K562 (cell line): Measurements from ENCODE around the gene PRDM2. TPM values are rescaled to one million over a fixed set of nuclear protein-coding genes. Genes with fewer than 3 reads are reported as not detected.

Experiments used
- ATAC-seq: fragments of 200-7000 bp; cut with Tn5 transposase; 3 replicates; pipeline ENCODE4 v1.9.1; 2020; ENCODE audit warnings: moderate library complexity
- BruUV-seq: library from RNA; stranded (reverse); fragments of 400-500 nt; replicated peaks from 2 replicates; lab custom pipeline; 2021; lab: Mats Ljungman, UMichigan
- CTCF ChIA-PET: fragments of 300-600 bp; formaldehyde crosslinking; extraction: SDS; loops from one replicate; lab custom pipeline; 2021; ENCODE audit warnings: low intra/inter-chr PET ratio; lab: Yijun Ruan, JAX
- POLR2A ChIA-PET: fragments of 300-600, 350-650 bp; sonication (Branson Sonifier 250); formaldehyde crosslinking; extraction: SDS; loops from one replicate; lab custom pipeline; 2021; ENCODE audit warnings: antibody characterized with exemption, inconsistent platforms; lab: Yijun Ruan, JAX
- DNase-seq, 4 experiments: peaks; one replicate each; pipeline versions ENCODE4 v3.0.0 to v3.0.0-alpha.2; 2011 to 2018; ENCODE audit warnings: low spot score in 3 of 4, mixed read lengths in 3 of 4; ENCODE audit errors: extremely low read depth in 1 of 4
- FAIRE-seq: peaks from 2 replicates; lab custom pipeline; 2011; peaks lifted over from hg19 to GRCh38; lab: Jason Lieb, UNC
- H2AFZ ChIP-seq: 2 replicates; pipeline ENCODE4 v1.6.0; 2011; ENCODE audit warnings: low read depth, low read length, control low read depth, inconsistent platforms
- H3K27ac ChIP-seq: fragments of 200-600 bp; 3 replicates; pipeline ENCODE4 v1.8.0; 2011; ENCODE audit warnings: low read depth, mild to moderate bottlenecking, control low read depth, inconsistent platforms, low read length, moderate library complexity, mixed read lengths; ENCODE audit errors: extremely low read depth
- H3K27me3 ChIP-seq, 2 experiments: fragments of 300-600 bp in 1 of 2; 2 replicates in 1 of 2; 3 replicates in 1 of 2; pipeline versions ENCODE4 v1.6.0 to v1.8.0; 2011; ENCODE audit warnings: inconsistent platforms in 2 of 2, low read length in 2 of 2, mild to moderate bottlenecking in 1 of 2, mixed read lengths in 1 of 2, moderate library complexity in 1 of 2; ENCODE audit not compliant: control insufficient read depth in 2 of 2, insufficient read depth in 2 of 2
- H3K36me3 ChIP-seq: fragments of 300-600 bp; 3 replicates; pipeline ENCODE4 v1.8.0; 2011; ENCODE audit warnings: mild to moderate bottlenecking, low read length, inconsistent platforms; ENCODE audit not compliant: control insufficient read depth, insufficient read depth
- H3K4me1 ChIP-seq, 2 experiments: fragments of 200-600 bp in 1 of 2; replicated peaks in 1 of 2; 2 replicates in 1 of 2; 3 replicates in 1 of 2; pipeline versions ENCODE4 v1.5.1 to v1.8.0; 2011; ENCODE audit warnings: inconsistent platforms in 2 of 2, low read length in 2 of 2, mild to moderate bottlenecking in 1 of 2, mixed read lengths in 1 of 2, moderate library complexity in 1 of 2; ENCODE audit not compliant: control insufficient read depth in 2 of 2, insufficient read depth in 2 of 2
- H3K4me2 ChIP-seq: 2 replicates; pipeline ENCODE4 v1.6.1; 2011; ENCODE audit warnings: low read length, control low read depth, inconsistent platforms, mixed read lengths; ENCODE audit not compliant: insufficient read depth
- H3K4me3 ChIP-seq: fragments of 200-600 bp; sonication (generic), shearing (Covaris generic); 2 replicates; pipeline ENCODE4 v1.5.1; 2016; ENCODE audit warnings: control low read depth, inconsistent platforms
- H3K79me2 ChIP-seq: fragments of 200-600 bp; 3 replicates; pipeline ENCODE4 v1.8.0; 2011; ENCODE audit warnings: low read length, inconsistent platforms; ENCODE audit not compliant: control insufficient read depth, insufficient read depth
- H3K9ac ChIP-seq, 2 experiments: 2 replicates each; pipeline versions ENCODE4 v1.6.0 to v1.6.1; 2011; ENCODE audit warnings: low read depth in 2 of 2, low read length in 2 of 2, control low read depth in 1 of 2, inconsistent platforms in 1 of 2, mild to moderate bottlenecking in 1 of 2, mixed read lengths in 1 of 2; ENCODE audit not compliant: insufficient read depth in 1 of 2
- H3K9me1 ChIP-seq: one replicate; pipeline ENCODE4 v1.6.0; 2011; ENCODE audit warnings: inconsistent platforms, mild to moderate bottlenecking, low read length, moderate library complexity; ENCODE audit not compliant: control insufficient read depth, insufficient read depth
- H3K9me3 ChIP-seq: replicated peaks from 2 replicates; pipeline ENCODE4 v1.5.1; 2011; ENCODE audit warnings: low read depth, low read length, inconsistent platforms; ENCODE audit not compliant: control insufficient read depth, insufficient read depth
- H4K20me1 ChIP-seq: replicated peaks from 2 replicates; pipeline ENCODE4 v1.6.1; 2011; ENCODE audit warnings: low read length, inconsistent platforms, mixed read lengths; ENCODE audit not compliant: control insufficient read depth, insufficient read depth
- BRD9 ChIP-seq: fragments of 450-650 bp; IDR thresholded peaks from 2 replicates; pipeline ENCODE4 v1.6.1; 2018; ENCODE audit warnings: low read depth; ENCODE audit not compliant: partially characterized antibody
- DNMT1 ChIP-seq: fragments of 450-650 bp; IDR thresholded peaks from 2 replicates; pipeline ENCODE4 v1.6.1; 2016; ENCODE audit warnings: antibody characterized with exemption, mild to moderate bottlenecking
- MIER1 ChIP-seq: fragments of 450-650 bp; IDR thresholded peaks from 2 replicates; pipeline ENCODE4 v1.6.1; 2016; ENCODE audit warnings: antibody characterized with exemption, mild to moderate bottlenecking, low read depth
- RB1 ChIP-seq: fragments of 450-650 bp; IDR thresholded peaks from 2 replicates; pipeline ENCODE4 v1.6.1; 2017; ENCODE audit warnings: low read depth, mild to moderate bottlenecking
- SMC3 ChIP-seq: conservative IDR thresholded peaks from 2 replicates; pipeline ENCODE4 v1.6.1; 2011; ENCODE audit warnings: low read depth, low read length, improper control_type of control experiment; ENCODE audit not compliant: insufficient read depth
- TAL1 ChIP-seq: fragments of 450-650 bp; IDR thresholded peaks from 2 replicates; pipeline ENCODE4 v1.6.1; 2016; ENCODE audit warnings: mild to moderate bottlenecking
- TRIM24 ChIP-seq, 2 experiments: fragments of 450-650 bp; IDR thresholded peaks; 2 replicates each; pipeline ENCODE4 v1.6.1; 2016
- ZNF445 ChIP-seq: fragments of 250-450 bp; sonication (Bioruptor Pico); IDR thresholded peaks from 2 replicates; pipeline ENCODE4 v1.4.0; 2020; ENCODE audit warnings: low read depth, mild to moderate bottlenecking, moderate library complexity
- WGBS: fragments of 100-300 bp; shearing (Covaris generic); methylation state at CpG from one replicate; pipeline ENCODE4 v1.1.6; 2016; ENCODE audit warnings: low coverage, mixed read lengths; ENCODE audit not compliant: insufficient coverage; ENCODE audit errors: missing lambda C conversion rate; 5-methylcytosine and 5-hydroxymethylcytosine counted together
- in situ Hi-C: fragments of 300-500 bp; cut with MboI; formaldehyde crosslinking; loops from 4 replicates; pipeline ENCODE4 v1.15.0; 2018; ENCODE audit warnings: inconsistent platforms, mixed read lengths
- intact Hi-C: fragments of 100-400 bp; cut with micrococcal nuclease; formaldehyde crosslinking; loops from 2 replicates; pipeline ENCODE4 v1.14.2; 2022
- polyA plus RNA-seq, 8 experiments: library from polyadenylated mRNA; depleted of rRNA in 4 of 8; stranded (reverse) in 5 of 8; unstranded in 3 of 8; fragments of >200 nt; fragmentation: Nextera tagmentation in 2 of 8; fragmentation: Illumina TruSeq in 1 of 8; extraction: Ambion mirVana in 2 of 8; extraction: Trizol in 1 of 8; gene quantifications; 2 replicates each; pipeline versions ENCODE4 v1.2.1 to v1.2.3, GENCODE V29; 2011 to 2014; ENCODE audit warnings: inconsistent platforms in 1 of 8, missing spikeins in 1 of 8
- total RNA-seq, 7 experiments: library from RNA; depleted of rRNA in 6 of 7; stranded (reverse); fragments of >200 nt in 6 of 7; fragmentation: Illumina TruSeq in 2 of 7; extraction: Trizol in 2 of 7; gene quantifications; 2 replicates each; pipeline versions ENCODE4 v1.2.1 to v1.2.3, GENCODE V29; 2011 to 2021; ENCODE audit warnings: low replicate concordance in 1 of 7
- TF ChIP-seq, protein P1 (sequence below), 2 experiments: fragments of 200-800 bp in 1 of 2; sonication (Bioruptor generic) in 1 of 2; sonication (generic) in 1 of 2; formaldehyde crosslinking in 1 of 2; IDR thresholded peaks in 1 of 2; conservative IDR thresholded peaks in 1 of 2; 2 replicates each; pipeline versions ENCODE4 v1.5.0 to v1.6.1; 2016 to 2020; ENCODE audit warnings: missing compliant biosample characterization in 1 of 2, missing genetic modification characterization in 1 of 2, missing genetic modification reagents in 1 of 2

The PRDM2 gene
- total and polyA plus RNA-seq, 9 of the 15 experiments (the other 6 are each of a cell fraction or from before 2014, with no cell fraction given): 5.4 to 27.6 (median 12.5) TPM

DNA sequence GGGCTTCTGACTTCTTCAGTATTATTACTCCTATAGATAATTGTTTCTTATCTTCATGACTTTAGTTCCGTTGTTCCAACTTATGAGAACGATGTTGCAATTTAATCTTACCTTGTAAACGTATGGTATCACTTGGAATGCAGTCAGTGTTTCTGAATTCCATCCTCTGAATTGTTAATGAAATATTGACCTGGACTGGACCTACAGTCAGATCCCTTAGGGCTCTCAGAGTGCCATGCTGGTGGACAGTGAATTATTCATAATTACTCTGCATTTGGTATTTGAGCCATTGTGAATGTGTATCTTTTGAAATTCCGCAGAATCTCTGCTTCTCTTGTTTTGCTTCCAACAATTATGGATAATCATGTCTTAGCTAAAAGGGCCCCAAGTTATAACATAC lies 72.3 kb downstream of the PRDM2 start:
- BruUV-seq: no TSS peak
- 94% methylated on average over 4 of the region's 4 CpGs for WGBS
- Histone ChIP-seq H2AFZ (no peak overlapping the region), H3K9me3 (no peaks in the 10 kb centered on the region), H3K27ac (no peak overlapping the region), H3K4me2 (no peak overlapping the region), H3K27me3 (no peaks in the 10 kb centered on the region), H3K9ac (no peak overlapping the region), H3K79me2 (peaks cover 53% of the 10 kb centered on the region), H4K20me1 (peaks cover 19% of the 10 kb centered on the region), H3K4me1 (no peaks in the 10 kb centered on the region), H3K9me1 (no peaks in the 10 kb centered on the region), H3K4me3 (no peak overlapping the region), H3K36me3 (peaks cover 38% of the 10 kb centered on the region)
- in situ Hi-C loops: no loop called here
- ChIA-PET CTCF (no interaction called here), POLR2A (interaction anchor here (1.6 kb wide), 1 partner anchor 16 kb away, joined by 5 read pairs; no protein-coding TSS in a partner anchor)
- no peak for TF ChIP-seq TAL1
- no peak for TF ChIP-seq BRD9
- TF ChIP-seq ZNF445 (CRISPR knock-in tag): no peak
- no peak for TF ChIP-seq MIER1
- TF ChIP-seq TRIM24 (IDR thresholded peaks at IDR 0.05): no peak
- no peak for TF ChIP-seq RB1
- TF ChIP-seq, protein P1, sequence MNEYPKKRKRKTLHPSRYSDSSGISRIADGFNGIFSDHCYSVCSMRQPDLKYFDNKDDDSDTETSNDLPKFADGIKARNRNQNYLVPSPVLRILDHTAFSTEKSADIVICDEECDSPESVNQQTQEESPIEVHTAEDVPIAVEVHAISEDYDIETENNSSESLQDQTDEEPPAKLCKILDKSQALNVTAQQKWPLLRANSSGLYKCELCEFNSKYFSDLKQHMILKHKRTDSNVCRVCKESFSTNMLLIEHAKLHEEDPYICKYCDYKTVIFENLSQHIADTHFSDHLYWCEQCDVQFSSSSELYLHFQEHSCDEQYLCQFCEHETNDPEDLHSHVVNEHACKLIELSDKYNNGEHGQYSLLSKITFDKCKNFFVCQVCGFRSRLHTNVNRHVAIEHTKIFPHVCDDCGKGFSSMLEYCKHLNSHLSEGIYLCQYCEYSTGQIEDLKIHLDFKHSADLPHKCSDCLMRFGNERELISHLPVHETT (CRISPR knock-in tag; conservative IDR thresholded peaks at IDR 0.05 in 1 of 2, IDR thresholded peaks at IDR 0.05 in 1 of 2): no peak
- no peak for TF ChIP-seq SMC3
- no peak for TF ChIP-seq DNMT1
- DNase-seq (no peak), ATAC-seq (no peak), FAIRE-seq (no peak)
- intact Hi-C loops: no loop called here
